Measurements from ENCODE around the gene FMN2. TPM values are rescaled to one million over a fixed set of nuclear protein-coding genes. Genes with fewer than 3 reads are reported as not detected.
"Not testable (repeated sequence)": the region's sequence is repeated elsewhere in the genome, so short reads cannot be mapped to it uniquely, and the experiment has no call there.

FMN2 gene
- total RNA-seq, 1 experiment from 2014 or later: 0.59 TPM

DNA sequence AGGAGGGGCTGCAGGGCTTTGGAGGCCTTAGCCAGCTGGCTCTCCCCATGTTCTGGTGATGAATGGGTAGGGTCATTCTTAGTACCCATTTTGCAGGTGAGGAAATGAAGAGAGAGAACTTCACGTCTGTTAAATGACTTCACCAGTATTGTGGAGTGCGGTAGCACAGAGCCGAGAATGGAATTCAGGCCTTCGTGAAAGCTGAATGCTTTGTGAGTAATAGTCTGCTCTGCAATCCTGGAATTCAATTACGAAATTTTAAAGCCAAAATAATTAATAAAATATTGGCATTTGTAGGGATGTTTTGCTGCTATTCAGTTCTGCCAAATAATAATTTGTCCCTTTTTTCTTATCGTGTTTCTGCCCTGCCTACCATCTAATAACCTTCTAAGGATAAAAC is 322.6 kb downstream of the FMN2 start:
- H3K23ac ChIP-seq (ENCODE audit: insufficient read length, low read depth, low read length): no peak overlapping the region
- no peak overlapping the region for H2BK12ac ChIP-seq (ENCODE audit: insufficient read length, low read depth, low read length)
- no peaks in the 10 kb centered on the region for H3K9me3 Mint-ChIP-seq
- H3K4me1 Mint-ChIP-seq: no peaks in the 10 kb centered on the region
- H2AFZ ChIP-seq (ENCODE audit: low read length): no peak overlapping the region
- H3K4me2 ChIP-seq (ENCODE audit: insufficient read depth, insufficient read length, low read length): no peak overlapping the region
- H3K27me3 Mint-ChIP-seq (ENCODE audit: low read depth): no peaks in the 10 kb centered on the region
- no peaks in the 10 kb centered on the region for H3K79me1 ChIP-seq (ENCODE audit: insufficient read depth, low read depth, low read length, poor library complexity, severe bottlenecking)
- no peak overlapping the region for H3K9ac ChIP-seq (ENCODE audit: extremely low read depth, insufficient read length, low read length)
- H3K27me3 ChIP-seq (ENCODE audit: insufficient read depth, low read length): no peaks in the 10 kb centered on the region
- H3K27ac Mint-ChIP-seq: no peak overlapping the region
- no CpG with 5 or more reads among the region's 6 CpGs for WGBS (ENCODE audit: extremely low coverage, insufficient read length, low lambda C conversion rate)
- H3T11ph ChIP-seq (ENCODE audit: low read length): no peak overlapping the region
- H3K36me3 Mint-ChIP-seq (ENCODE audit: insufficient read depth in 1 of 3, low read depth in 3 of 3): no peaks in the 10 kb centered on the region
- H4K5ac ChIP-seq (ENCODE audit: insufficient read length, low read depth, low read length): no peak overlapping the region
- H2BK15ac ChIP-seq (ENCODE audit: low read depth, low read length): no peak overlapping the region
- TF ChIP-seq, protein P1, sequence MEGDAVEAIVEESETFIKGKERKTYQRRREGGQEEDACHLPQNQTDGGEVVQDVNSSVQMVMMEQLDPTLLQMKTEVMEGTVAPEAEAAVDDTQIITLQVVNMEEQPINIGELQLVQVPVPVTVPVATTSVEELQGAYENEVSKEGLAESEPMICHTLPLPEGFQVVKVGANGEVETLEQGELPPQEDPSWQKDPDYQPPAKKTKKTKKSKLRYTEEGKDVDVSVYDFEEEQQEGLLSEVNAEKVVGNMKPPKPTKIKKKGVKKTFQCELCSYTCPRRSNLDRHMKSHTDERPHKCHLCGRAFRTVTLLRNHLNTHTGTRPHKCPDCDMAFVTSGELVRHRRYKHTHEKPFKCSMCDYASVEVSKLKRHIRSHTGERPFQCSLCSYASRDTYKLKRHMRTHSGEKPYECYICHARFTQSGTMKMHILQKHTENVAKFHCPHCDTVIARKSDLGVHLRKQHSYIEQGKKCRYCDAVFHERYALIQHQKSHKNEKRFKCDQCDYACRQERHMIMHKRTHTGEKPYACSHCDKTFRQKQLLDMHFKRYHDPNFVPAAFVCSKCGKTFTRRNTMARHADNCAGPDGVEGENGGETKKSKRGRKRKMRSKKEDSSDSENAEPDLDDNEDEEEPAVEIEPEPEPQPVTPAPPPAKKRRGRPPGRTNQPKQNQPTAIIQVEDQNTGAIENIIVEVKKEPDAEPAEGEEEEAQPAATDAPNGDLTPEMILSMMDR (conservative IDR thresholded peaks at IDR 0.05): no peak
- H3K4ac ChIP-seq (ENCODE audit: low read depth, low read length): no peak overlapping the region
- H3K56ac ChIP-seq (ENCODE audit: insufficient read length, low read depth, low read length): no peak overlapping the region
- H3K18ac ChIP-seq (ENCODE audit: insufficient read length, low read depth, low read length): no peak overlapping the region
- H4K20me1 ChIP-seq (ENCODE audit: control insufficient read depth, insufficient read depth, insufficient read length): no peaks in the 10 kb centered on the region
- no peak overlapping the region for H4K91ac ChIP-seq (ENCODE audit: insufficient read length, low read depth, low read length)
- H3K14ac ChIP-seq (ENCODE audit: insufficient read depth, low read length): no peak overlapping the region
- no peak overlapping the region for H2AK5ac ChIP-seq (ENCODE audit: insufficient read length, low read length)
- H3K9me3 ChIP-seq (ENCODE audit: control insufficient read depth, low read depth, low read length): no peaks in the 10 kb centered on the region
- H2BK5ac ChIP-seq (ENCODE audit: insufficient read length, low read length): no peak overlapping the region
- H3K4me1 ChIP-seq (ENCODE audit: insufficient read depth, low read length): no peaks in the 10 kb centered on the region
- no peak overlapping the region for H4K8ac ChIP-seq (replicated peaks; ENCODE audit: insufficient read length, low read depth, low read length)
- H3K27ac ChIP-seq (ENCODE audit: insufficient read length, low read depth, low read length): no peak overlapping the region
- no peaks in the 10 kb centered on the region for H3K79me2 ChIP-seq (ENCODE audit: insufficient read depth, low read length)
- DNase-seq: no peak
- no peak overlapping the region for H2BK120ac ChIP-seq (ENCODE audit: low read depth, low read length, poor library complexity, severe bottlenecking)
- no peak overlapping the region for H3K4me3 Mint-ChIP-seq
- no peak overlapping the region for H2BK20ac ChIP-seq (ENCODE audit: low read depth, low read length, poor library complexity, severe bottlenecking)
- H3K23me2 ChIP-seq (ENCODE audit: insufficient read length, low read depth, low read length, poor library complexity, severe bottlenecking): no peaks in the 10 kb centered on the region

DNA sequence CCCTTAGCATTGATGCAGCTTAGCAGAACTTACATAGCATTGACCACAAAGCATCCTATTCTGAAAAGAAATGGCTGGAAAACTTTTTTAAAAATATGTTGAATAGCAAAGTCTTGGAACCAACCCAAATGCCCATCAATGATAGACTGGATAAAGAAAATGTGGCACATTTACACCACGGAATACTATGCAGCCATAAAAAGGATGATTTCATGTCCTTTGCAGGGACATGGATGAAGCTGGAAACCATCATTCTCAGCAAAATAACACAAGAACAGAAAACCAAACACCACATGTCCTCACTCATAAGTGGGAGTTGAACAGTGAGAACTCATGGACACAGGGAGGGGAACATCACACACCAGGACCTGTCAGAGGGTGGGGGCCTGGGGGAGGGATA is 323.3 kb downstream of the FMN2 start:
- H3K4me1 Mint-ChIP-seq; H4K20me1 ChIP-seq (ENCODE audit: control insufficient read depth, insufficient read depth, insufficient read length); H3K9me3 ChIP-seq (ENCODE audit: control insufficient read depth, low read depth, low read length); H3K14ac ChIP-seq (ENCODE audit: insufficient read depth, low read length); H4K8ac ChIP-seq (replicated peaks; ENCODE audit: insufficient read length, low read depth, low read length); H2BK20ac ChIP-seq (ENCODE audit: low read depth, low read length, poor library complexity, severe bottlenecking); H3K36me3 Mint-ChIP-seq (ENCODE audit: insufficient read depth in 1 of 3, low read depth in 3 of 3); H3K27ac Mint-ChIP-seq; H3K23me2 ChIP-seq (ENCODE audit: insufficient read length, low read depth, low read length, poor library complexity, severe bottlenecking); DNase-seq; H3K23ac ChIP-seq (ENCODE audit: insufficient read length, low read depth, low read length); H3K27me3 ChIP-seq (ENCODE audit: insufficient read depth, low read length); H3K79me2 ChIP-seq (ENCODE audit: insufficient read depth, low read length); H4K91ac ChIP-seq (ENCODE audit: insufficient read length, low read depth, low read length); H3K4me2 ChIP-seq (ENCODE audit: insufficient read depth, insufficient read length, low read length); H3K4me3 Mint-ChIP-seq; H4K5ac ChIP-seq (ENCODE audit: insufficient read length, low read depth, low read length); H3K18ac ChIP-seq (ENCODE audit: insufficient read length, low read depth, low read length); H3K27ac ChIP-seq (ENCODE audit: insufficient read length, low read depth, low read length); H3K9me3 Mint-ChIP-seq; H3K9ac ChIP-seq (ENCODE audit: extremely low read depth, insufficient read length, low read length); H3K79me1 ChIP-seq (ENCODE audit: insufficient read depth, low read depth, low read length, poor library complexity, severe bottlenecking); H2BK15ac ChIP-seq (ENCODE audit: low read depth, low read length); H3T11ph ChIP-seq (ENCODE audit: low read length); H2AK5ac ChIP-seq (ENCODE audit: insufficient read length, low read length); H3K56ac ChIP-seq (ENCODE audit: insufficient read length, low read depth, low read length); H3K4me1 ChIP-seq (ENCODE audit: insufficient read depth, low read length); H3K27me3 Mint-ChIP-seq (ENCODE audit: low read depth); H2BK5ac ChIP-seq (ENCODE audit: insufficient read length, low read length); H3K4ac ChIP-seq (ENCODE audit: low read depth, low read length); H2BK12ac ChIP-seq (ENCODE audit: insufficient read length, low read depth, low read length); H2BK120ac ChIP-seq (ENCODE audit: low read depth, low read length, poor library complexity, severe bottlenecking); H2AFZ ChIP-seq (ENCODE audit: low read length): not testable (repeated sequence)
- no CpG with 5 or more reads among the region's 1 CpG for WGBS (ENCODE audit: extremely low coverage, insufficient read length, low lambda C conversion rate)
